ENCODE data around the gene ZNF594. TPM values are rescaled to one million over a fixed set of nuclear protein-coding genes. Genes with fewer than 3 reads are reported as not detected.
A peak's percentile ranks its signal among the peaks of the same experiment; 100 is the strongest.
"Not testable (repeated sequence)": the region's sequence is repeated elsewhere in the genome, so short reads cannot be mapped to it uniquely, and the experiment has no call there.

The ZNF594 gene
- total RNA-seq, 1 donor from 2014 or later, result 20.3 TPM

DNA sequence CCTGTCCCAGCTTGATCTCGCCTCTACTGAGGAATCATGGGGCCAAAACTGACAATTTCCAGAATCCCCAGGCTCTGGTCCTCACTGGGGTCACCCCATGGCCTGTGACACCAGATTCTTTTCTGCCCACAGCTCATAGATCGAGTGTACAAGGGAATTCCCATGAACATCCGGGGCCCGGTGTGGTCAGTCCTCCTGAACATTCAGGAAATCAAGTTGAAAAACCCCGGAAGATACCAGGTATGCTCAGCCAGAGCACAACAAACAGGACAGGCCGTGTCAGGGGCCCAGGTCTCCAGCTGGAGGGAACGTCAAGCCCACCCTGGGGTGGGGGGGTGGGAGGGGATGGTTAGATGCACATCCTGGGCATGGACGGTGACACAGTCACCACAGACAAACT is 58.4 kb downstream of the ZNF594 start:
- Mint-ChIP-seq H3K27ac (no peak overlapping the region), H3K36me3 (no peaks in the 10 kb centered on the region), H3K27me3 (peaks cover 3% of the 10 kb centered on the region)

DNA sequence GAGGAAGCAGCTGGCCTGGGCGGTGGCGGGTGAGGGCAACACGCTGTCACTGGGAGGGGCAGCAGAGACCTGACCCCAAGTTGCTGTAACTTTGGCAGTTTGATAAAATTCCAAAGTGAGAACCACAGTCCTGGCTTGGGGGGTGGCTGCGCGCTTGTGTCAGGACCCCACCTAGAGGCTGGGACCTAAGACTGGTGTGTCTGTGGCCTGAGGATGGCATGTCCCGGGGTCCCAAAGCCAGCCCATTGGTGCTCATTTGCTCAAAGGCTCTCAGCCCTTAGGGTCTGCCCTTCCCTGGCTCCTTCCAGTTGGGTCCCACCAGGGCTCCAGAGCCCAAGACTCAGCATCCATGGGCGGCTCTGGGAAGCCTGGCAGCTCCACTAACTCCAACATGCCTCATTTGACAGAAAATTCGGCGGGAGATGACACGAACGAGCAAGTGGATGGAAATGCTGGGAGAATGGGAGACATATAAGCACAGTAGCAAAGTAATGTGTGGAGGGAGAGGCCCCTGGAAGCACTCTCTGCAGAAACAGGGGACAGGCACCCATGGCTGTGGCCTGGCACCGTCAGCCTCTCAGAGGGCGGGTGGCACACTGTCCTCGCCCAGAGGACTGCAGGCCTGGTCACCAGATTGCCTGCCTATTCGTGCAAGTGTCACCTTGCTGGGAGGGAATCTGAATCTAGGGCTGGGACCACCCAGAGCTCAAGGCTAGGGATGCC is 59.0 kb downstream of the ZNF594 start:
- not testable (repeated sequence) for H3K9me3 Mint-ChIP-seq, H3K4me3 Mint-ChIP-seq, H3K27me3 Mint-ChIP-seq

More for the DNA sequence above, 58.4 kb downstream of the ZNF594 start:
- no peak for DNase-seq (ENCODE audit: extremely low spot score, unreplicated experiment)
- Mint-ChIP-seq H3K9me3 (no peaks in the 10 kb centered on the region), H3K4me1 (ENCODE audit: unreplicated experiment) (no peaks in the 10 kb centered on the region), H3K4me3 (no peak overlapping the region)
- TF ChIP-seq, protein P1, sequence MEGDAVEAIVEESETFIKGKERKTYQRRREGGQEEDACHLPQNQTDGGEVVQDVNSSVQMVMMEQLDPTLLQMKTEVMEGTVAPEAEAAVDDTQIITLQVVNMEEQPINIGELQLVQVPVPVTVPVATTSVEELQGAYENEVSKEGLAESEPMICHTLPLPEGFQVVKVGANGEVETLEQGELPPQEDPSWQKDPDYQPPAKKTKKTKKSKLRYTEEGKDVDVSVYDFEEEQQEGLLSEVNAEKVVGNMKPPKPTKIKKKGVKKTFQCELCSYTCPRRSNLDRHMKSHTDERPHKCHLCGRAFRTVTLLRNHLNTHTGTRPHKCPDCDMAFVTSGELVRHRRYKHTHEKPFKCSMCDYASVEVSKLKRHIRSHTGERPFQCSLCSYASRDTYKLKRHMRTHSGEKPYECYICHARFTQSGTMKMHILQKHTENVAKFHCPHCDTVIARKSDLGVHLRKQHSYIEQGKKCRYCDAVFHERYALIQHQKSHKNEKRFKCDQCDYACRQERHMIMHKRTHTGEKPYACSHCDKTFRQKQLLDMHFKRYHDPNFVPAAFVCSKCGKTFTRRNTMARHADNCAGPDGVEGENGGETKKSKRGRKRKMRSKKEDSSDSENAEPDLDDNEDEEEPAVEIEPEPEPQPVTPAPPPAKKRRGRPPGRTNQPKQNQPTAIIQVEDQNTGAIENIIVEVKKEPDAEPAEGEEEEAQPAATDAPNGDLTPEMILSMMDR (conservative IDR thresholded peaks at IDR 0.05), result no peak

DNA sequence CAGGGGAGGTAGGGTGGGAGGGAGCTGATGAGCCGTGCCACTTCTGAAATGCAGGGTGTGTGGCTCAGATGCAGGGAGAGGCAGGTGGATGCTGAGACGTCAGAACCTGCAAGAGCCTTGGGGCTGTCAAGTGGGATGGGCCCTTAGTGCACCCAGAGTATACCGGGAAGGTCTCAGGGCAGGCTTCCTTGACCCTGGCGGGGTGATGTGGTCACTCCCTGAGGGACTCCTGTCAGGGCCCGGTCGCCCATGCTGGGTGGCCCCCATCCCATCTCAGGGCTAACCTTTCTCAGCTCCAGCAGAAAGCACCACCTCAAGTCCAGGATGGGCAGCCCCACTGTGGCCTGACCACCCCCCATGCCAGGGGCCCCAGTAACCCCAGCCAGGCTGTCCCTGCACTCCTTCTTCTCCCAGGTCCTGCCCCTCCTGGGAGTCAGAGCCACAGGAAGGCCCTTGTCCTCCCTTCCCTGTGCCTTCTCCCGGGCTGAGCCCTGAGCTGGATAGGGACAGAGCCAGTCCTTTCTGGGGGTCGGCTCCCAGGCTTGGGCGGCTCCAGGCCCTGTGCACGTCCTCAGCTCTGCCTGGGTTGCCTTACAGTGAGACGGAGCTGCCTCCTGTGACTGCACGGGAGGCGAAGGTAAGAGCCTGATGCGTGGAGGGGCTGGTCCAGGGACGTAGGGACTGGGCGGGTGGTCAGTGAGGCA is 59.7 kb downstream of the ZNF594 start:
- not testable (repeated sequence) for H3K4me3 Mint-ChIP-seq; DNase-seq (ENCODE audit: extremely low spot score, unreplicated experiment); H3K27ac Mint-ChIP-seq; H3K36me3 Mint-ChIP-seq; H3K9me3 Mint-ChIP-seq; H3K27me3 Mint-ChIP-seq; H3K4me1 Mint-ChIP-seq (ENCODE audit: unreplicated experiment)

More for the DNA sequence above, 59.0 kb downstream of the ZNF594 start:
- not testable (repeated sequence) for H3K36me3 Mint-ChIP-seq; DNase-seq (ENCODE audit: extremely low spot score, unreplicated experiment); H3K27ac Mint-ChIP-seq; H3K4me1 Mint-ChIP-seq (ENCODE audit: unreplicated experiment)

DNA sequence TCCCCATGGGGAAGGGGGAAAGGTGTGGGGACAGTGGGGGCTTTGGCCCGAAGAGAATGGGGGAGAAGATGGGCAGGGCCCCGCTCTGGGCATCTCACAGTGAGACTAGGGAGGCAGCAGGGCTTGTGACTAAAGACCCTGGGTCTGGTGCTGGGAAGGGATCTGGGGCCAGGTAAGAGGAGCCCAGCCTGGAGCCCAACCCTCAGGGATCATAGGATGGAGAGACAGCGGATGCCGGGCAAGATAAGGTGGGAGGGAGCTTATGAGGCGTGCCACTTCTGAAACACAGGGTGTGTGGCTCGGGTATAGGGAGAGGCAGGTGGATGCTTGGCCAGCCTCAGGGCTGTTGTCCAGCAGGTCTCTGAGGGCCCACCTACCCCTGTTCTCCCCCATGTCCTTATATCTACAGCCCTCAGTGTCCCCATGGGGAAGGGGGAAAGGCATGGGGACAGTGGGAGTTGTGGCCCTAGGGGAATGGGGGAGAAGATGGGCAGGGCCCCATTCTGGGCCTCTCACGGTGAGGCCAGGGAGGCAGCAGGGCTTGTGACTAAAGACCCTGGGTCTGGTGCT is 60.4 kb downstream of the ZNF594 start:
- H3K9me3 Mint-ChIP-seq, result no peaks in the 10 kb centered on the region
- no peaks in the 10 kb centered on the region for H3K4me1 Mint-ChIP-seq (ENCODE audit: unreplicated experiment)
- H3K36me3 Mint-ChIP-seq, result no peaks in the 10 kb centered on the region
- no peak overlapping the region for H3K27ac Mint-ChIP-seq
- no peak overlapping the region for H3K4me3 Mint-ChIP-seq
- TF ChIP-seq, protein P1 (conservative IDR thresholded peaks at IDR 0.05), result no peak
- DNase-seq (ENCODE audit: extremely low spot score, unreplicated experiment), result no peak
- H3K27me3 Mint-ChIP-seq, result peaks cover 13% of the 10 kb centered on the region

DNA sequence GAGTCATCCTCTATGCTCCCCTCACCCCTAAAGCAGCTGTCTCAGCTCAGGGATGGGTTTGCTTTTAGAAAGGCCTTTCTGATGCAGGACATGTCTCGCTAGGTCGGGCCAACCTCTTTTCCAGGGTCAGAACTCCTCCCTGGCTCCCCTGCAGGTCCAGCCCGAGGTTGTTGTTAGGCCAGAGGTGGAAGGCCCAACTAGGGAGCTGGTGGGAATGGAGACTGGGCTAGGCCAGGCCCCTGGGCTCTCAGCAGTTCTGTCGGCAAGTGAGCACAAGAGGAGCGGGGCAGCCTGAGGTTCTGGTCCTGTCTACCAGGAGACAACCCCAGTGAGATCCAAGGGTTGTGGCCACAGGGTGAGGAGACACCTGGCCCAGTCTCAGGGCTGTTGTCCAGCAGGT is 61.0 kb downstream of the ZNF594 start:
- H3K9me3 Mint-ChIP-seq; H3K36me3 Mint-ChIP-seq; DNase-seq (ENCODE audit: extremely low spot score, unreplicated experiment); H3K4me1 Mint-ChIP-seq (ENCODE audit: unreplicated experiment); H3K27ac Mint-ChIP-seq; H3K4me3 Mint-ChIP-seq: not testable (repeated sequence)
- H3K27me3 Mint-ChIP-seq, result peaks cover 16% of the 10 kb centered on the region

GRCh38 chr17:5130261-5130660 is 61.4 kb downstream of the ZNF594 start:
- not testable (repeated sequence) for H3K36me3 Mint-ChIP-seq, H3K27ac Mint-ChIP-seq
- H3K27me3 Mint-ChIP-seq, result peaks cover 17% of the 10 kb centered on the region

GRCh38 chr17:5129770-5130169 is 61.9 kb downstream of the ZNF594 start:
- H3K27me3 Mint-ChIP-seq, result peaks cover 19% of the 10 kb centered on the region

More at GRCh38 chr17:5130261-5130660, 61.4 kb downstream of the ZNF594 start:
- H3K4me1 Mint-ChIP-seq (ENCODE audit: unreplicated experiment); DNase-seq (ENCODE audit: extremely low spot score, unreplicated experiment); H3K4me3 Mint-ChIP-seq; H3K9me3 Mint-ChIP-seq: not testable (repeated sequence)

More at GRCh38 chr17:5129770-5130169, 61.9 kb downstream of the ZNF594 start:
- H3K27ac Mint-ChIP-seq; H3K4me3 Mint-ChIP-seq; H3K36me3 Mint-ChIP-seq; H3K9me3 Mint-ChIP-seq; H3K4me1 Mint-ChIP-seq (ENCODE audit: unreplicated experiment): not testable (repeated sequence)
- DNase-seq (ENCODE audit: extremely low spot score, unreplicated experiment), result peak; percentile 37

Other genes with a start within 250 kb of the ZNF594 start
- 404 and 455 TPM in 2 replicates for gene PFN1, start 243.3 kb downstream of the ZNF594 start, total RNA-seq (ENCODE audit: low replicate concordance)
- gene ENO3, start 240.7 kb downstream of the ZNF594 start, total RNA-seq (ENCODE audit: low replicate concordance), result 4.8 and 24.0 TPM in 2 replicates
- 60.5 and 73.1 TPM in 2 replicates for gene SPAG7, start 224.1 kb downstream of the ZNF594 start, total RNA-seq (ENCODE audit: low replicate concordance)
- 26.3 and 35.6 TPM in 2 replicates for gene CAMTA2, start 204.2 kb downstream of the ZNF594 start, total RNA-seq (ENCODE audit: low replicate concordance)
- gene INCA1, start 194.3 kb downstream of the ZNF594 start, total RNA-seq (ENCODE audit: low replicate concordance), result 0.72 and 0.86 TPM in 2 replicates
- gene KIF1C, start 193.9 kb downstream of the ZNF594 start, total RNA-seq (ENCODE audit: low replicate concordance), result 102 and 130 TPM in 2 replicates
- gene SLC52A1, start 156.4 kb downstream of the ZNF594 start, total RNA-seq (ENCODE audit: low replicate concordance), result 0.19 and 1.5 TPM in 2 replicates
- 0.53 and 2.3 TPM in 2 replicates for gene ZFP3, start 113.4 kb downstream of the ZNF594 start, total RNA-seq (ENCODE audit: low replicate concordance)
- gene ZNF232, start 80.0 kb downstream of the ZNF594 start, total RNA-seq (ENCODE audit: low replicate concordance), result 16.2 and 25.8 TPM in 2 replicates
- gene USP6, start 75.8 kb downstream of the ZNF594 start, total RNA-seq (ENCODE audit: low replicate concordance), result 0.07 and 0.22 TPM in 2 replicates
- gene SCIMP, start 43.0 kb upstream of the ZNF594 start, total RNA-seq (ENCODE audit: low replicate concordance), result not detected in 2 replicates
- gene RABEP1, start 90.4 kb upstream of the ZNF594 start, total RNA-seq (ENCODE audit: low replicate concordance), result 32.3 and 43.7 TPM in 2 replicates
- 58.8 and 72.4 TPM in 2 replicates for gene NUP88, start 227.8 kb upstream of the ZNF594 start, total RNA-seq (ENCODE audit: low replicate concordance)
- 65.2 and 70.8 TPM in 2 replicates for gene RPAIN, start 228.3 kb upstream of the ZNF594 start, total RNA-seq (ENCODE audit: low replicate concordance)
- 143 and 153 TPM in 2 replicates for gene C1QBP, start 247.3 kb upstream of the ZNF594 start, total RNA-seq (ENCODE audit: low replicate concordance)

Measured in type B pancreatic cell (in vitro differentiated cells).